Esophagus muscularis mucosa (tissue), 4 donors: ENCODE measurements around the gene APOB. TPM values are rescaled to one million over a fixed set of nuclear protein-coding genes. Genes with fewer than 3 reads are reported as not detected.

Experiments
- DNase-seq: peaks from one replicate; pipeline ENCODE4 v3.0.0-alpha.2; 2017; ENCODE audit errors: extremely low spot score
- H3K27ac ChIP-seq, 4 donors: fragments of 200-600 bp; sonication (generic); replicated peaks in 1 of 4; 1 replicate in 3 of 4; 2 replicates in 1 of 4; pipeline ENCODE4 v1.5.1; 2016 to 2019; ENCODE audit warnings: mild to moderate bottlenecking in 1 of 4
- H3K27me3 ChIP-seq, 4 donors: fragments of 200-600 bp; sonication (generic); one replicate each; pipeline versions ENCODE4 v1.5.1 to v1.6.0; 2016 to 2019
- H3K36me3 ChIP-seq, 4 donors: fragments of 200-600 bp; sonication (generic); one replicate each; pipeline ENCODE4 v1.5.1; 2016 to 2019
- H3K4me1 ChIP-seq, 4 donors: fragments of 200-600 bp; sonication (generic); one replicate each; pipeline ENCODE4 v1.5.1; 2016 to 2019
- H3K4me3 ChIP-seq, 4 donors: fragments of 200-600 bp; sonication (generic); 1 replicate in 2 of 4; 2 replicates in 2 of 4; pipeline ENCODE4 v1.5.1; 2016 to 2019; ENCODE audit warnings: mild to moderate bottlenecking in 4 of 4, moderate library complexity in 1 of 4
- H3K9me3 ChIP-seq, 4 donors: fragments of 200-600 bp; sonication (generic); 1 replicate in 3 of 4; 2 replicates in 1 of 4; pipeline ENCODE4 v1.5.1; 2016 to 2019
- CTCF ChIP-seq, 3 experiments: fragments of 200-600 bp in 2 of 3; fragments of 450-650 bp in 1 of 3; sonication (generic) in 2 of 3; IDR thresholded peaks; one replicate each; pipeline ENCODE4 v1.5.1; 2017 to 2019; ENCODE audit warnings: antibody characterized with exemption in 3 of 3, mild to moderate bottlenecking in 2 of 3, moderate library complexity in 1 of 3
- EP300 ChIP-seq: sonication (generic); formaldehyde crosslinking; IDR thresholded peaks from one replicate; pipeline ENCODE4 v1.6.1; 2017; ENCODE audit warnings: antibody characterized with exemption
- POLR2A ChIP-seq: fragments of 450-650 bp; IDR thresholded peaks from one replicate; pipeline ENCODE4 v1.6.1; 2017; ENCODE audit warnings: antibody characterized with exemption, moderate library complexity, mild to moderate bottlenecking, low read depth
- POLR2AphosphoS5 ChIP-seq, 2 donors: sonication (generic); formaldehyde crosslinking; IDR thresholded peaks; one replicate each; pipeline ENCODE4 v1.6.1; 2017; ENCODE audit warnings: antibody characterized with exemption in 2 of 2
- WGBS: methylation state at CpG from one replicate; pipeline ENCODE4 v1.1.5; 2018; 5-methylcytosine and 5-hydroxymethylcytosine counted together
- intact Hi-C: fragments of 100-400 bp; cut with DNase I; formaldehyde crosslinking; loops from one replicate; pipeline ENCODE4 v1.15.1; 2023
- total RNA-seq, 4 donors: library from RNA; depleted of rRNA; stranded (reverse); fragments of >200 nt; gene quantifications; one replicate each; pipeline versions ENCODE4 v1.1.0 to v1.2.1, GENCODE V29; 2016

Gene APOB
- total RNA-seq, 4 donors from 2014 or later, result 0.83 to 4.4 (median 2.0) TPM

GRCh38 chr2:21014364-21015280 lies 29.3 kb downstream of the APOB start:
- no peaks in the 10 kb centered on the region for H3K9me3 ChIP-seq
- peaks cover 0 to 68% (median 0%) of the 10 kb centered on the region in 4 donors for H3K36me3 ChIP-seq
- no peaks in the 10 kb centered on the region for H3K4me1 ChIP-seq
- DNase-seq, result no peak
- TF ChIP-seq POLR2A (no peak), CTCF (IDR thresholded peaks at IDR 0.05) (no peak), EP300 (no peak), POLR2AphosphoS5 (IDR thresholded peaks at IDR 0.05) (no peak)
- WGBS, result 79% methylated on average over 6 of the region's 6 CpGs
- no peak overlapping the region for H3K27ac ChIP-seq
- no peaks in the 10 kb centered on the region for H3K27me3 ChIP-seq
- no peak overlapping the region for H3K4me3 ChIP-seq
- intact Hi-C loops, result no loop called here

DNA sequence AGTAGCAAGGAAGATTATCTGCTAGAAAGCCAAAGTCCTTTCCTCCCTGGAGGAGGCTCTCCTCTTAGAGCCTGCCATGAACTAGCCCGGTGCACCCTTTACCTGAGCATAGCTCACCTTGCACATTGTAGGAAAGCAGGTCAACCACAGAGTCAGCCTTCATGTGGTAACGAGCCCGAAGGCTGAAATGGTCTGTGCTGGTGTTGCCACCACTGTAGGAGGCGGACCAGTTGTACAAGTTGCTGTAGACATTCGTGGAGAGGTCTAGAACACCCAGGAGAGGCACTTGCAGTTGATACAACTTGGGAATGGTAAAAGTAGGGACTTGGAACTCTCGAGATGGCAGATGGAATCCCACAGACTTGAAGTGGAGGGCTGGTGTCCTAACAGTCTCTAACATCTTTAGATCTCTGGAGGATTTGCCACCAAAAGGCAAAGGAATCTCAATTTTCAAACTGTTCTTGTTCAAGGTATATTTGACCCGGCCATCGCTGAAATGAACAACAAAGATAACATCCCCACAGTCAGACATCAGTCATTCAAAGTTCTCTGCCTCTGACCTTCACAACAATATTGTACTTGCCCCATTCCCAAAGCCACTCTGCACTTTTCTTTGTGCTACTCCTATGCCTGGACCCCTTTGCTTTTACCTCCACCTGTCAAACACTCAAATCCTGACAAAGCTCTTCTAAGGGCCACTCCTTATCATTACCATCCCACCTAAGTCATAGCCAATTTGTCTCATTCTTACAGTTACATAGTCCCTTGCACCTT lies 30.6 kb downstream of the APOB start:
- WGBS, result 86% methylated on average over 8 of the region's 8 CpGs
- H3K27me3 ChIP-seq, result no peaks in the 10 kb centered on the region
- no peak for DNase-seq
- peaks cover 0 to 54% (median 0%) of the 10 kb centered on the region in 4 donors for H3K36me3 ChIP-seq
- intact Hi-C loops, result no loop called here
- no peak overlapping the region for H3K27ac ChIP-seq
- H3K4me1 ChIP-seq, result no peaks in the 10 kb centered on the region
- TF ChIP-seq POLR2A, result no peak
- no peak for TF ChIP-seq POLR2AphosphoS5 (IDR thresholded peaks at IDR 0.05)
- TF ChIP-seq EP300, result no peak
- no peak for TF ChIP-seq CTCF (IDR thresholded peaks at IDR 0.05)
- H3K4me3 ChIP-seq, result no peak overlapping the region
- no peaks in the 10 kb centered on the region for H3K9me3 ChIP-seq

GRCh38 chr2:21012557-21012937 lies 31.3 kb downstream of the APOB start:
- Histone ChIP-seq H3K27ac (no peak overlapping the region), H3K4me3 (no peak overlapping the region), H3K4me1 (no peaks in the 10 kb centered on the region), H3K9me3 (no peaks in the 10 kb centered on the region), H3K27me3 (no peaks in the 10 kb centered on the region), H3K36me3 (peaks cover 0 to 47% (median 0%) of the 10 kb centered on the region in 4 donors)
- 91% methylated on average over 3 of the region's 3 CpGs for WGBS
- intact Hi-C loops, result no loop called here
- no peak for TF ChIP-seq POLR2A
- TF ChIP-seq POLR2AphosphoS5 (IDR thresholded peaks at IDR 0.05), result no peak
- TF ChIP-seq CTCF (IDR thresholded peaks at IDR 0.05), result no peak
- no peak for TF ChIP-seq EP300
- no peak for DNase-seq

DNA sequence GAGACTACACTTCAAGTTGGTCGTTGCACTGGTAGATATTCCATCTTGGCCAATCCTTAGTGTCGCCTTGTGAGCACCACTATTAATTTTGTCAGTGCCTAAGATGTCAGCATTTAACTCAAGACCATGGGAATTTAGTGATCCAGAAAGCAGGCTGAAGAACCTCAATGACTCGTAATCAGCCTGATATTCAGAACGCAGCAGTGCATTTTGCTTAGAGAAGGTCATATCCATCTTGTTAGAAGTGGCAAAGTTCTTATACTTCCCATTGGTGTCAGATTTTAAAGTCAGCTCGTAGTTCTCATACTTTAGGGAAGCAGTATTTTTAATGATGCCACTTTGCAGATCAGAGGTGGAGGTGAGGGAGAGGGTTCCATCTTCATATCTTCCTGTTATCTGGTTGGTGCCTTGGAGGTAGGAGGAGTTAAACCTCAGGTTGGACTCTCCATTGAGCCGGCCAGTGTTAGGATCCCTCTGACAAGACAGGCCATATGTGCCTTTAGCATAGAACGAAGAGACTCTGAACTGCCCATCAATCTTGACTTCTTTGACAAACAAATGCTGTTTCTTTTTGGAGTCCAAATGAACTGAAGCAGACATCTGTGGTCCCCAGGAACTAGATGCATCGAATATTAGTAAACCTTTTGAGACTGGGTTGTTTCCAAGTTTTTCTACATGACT lies 31.9 kb downstream of the APOB start:
- intact Hi-C loops, result no loop called here
- Histone ChIP-seq H3K27me3 (no peaks in the 10 kb centered on the region), H3K36me3 (peaks cover 0 to 42% (median 0%) of the 10 kb centered on the region in 4 donors), H3K9me3 (no peaks in the 10 kb centered on the region), H3K4me1 (no peaks in the 10 kb centered on the region), H3K27ac (no peak overlapping the region), H3K4me3 (no peak overlapping the region)
- TF ChIP-seq POLR2A (no peak), CTCF (IDR thresholded peaks at IDR 0.05) (no peak), EP300 (no peak), POLR2AphosphoS5 (IDR thresholded peaks at IDR 0.05) (no peak)
- DNase-seq, result no peak
- WGBS, result 82% methylated on average over 8 of the region's 8 CpGs
